8988T (cell line): Measurements from ENCODE around the gene CXCL3.

ENCODE experiments used
- DNase-seq: peaks from one replicate; pipeline ENCODE4 v3.0.0; 2011

Gene CXCL3

GRCh38 chr4:74012130-74012529, 26.4 kb downstream of the CXCL3 start:
- DNase-seq: no peak

- DNase-seq: no peak
These were observed 29.2 kb downstream of the CXCL3 start for GRCh38 chr4:74009307-74009706.

GRCh38 chr4:74006009-74006476, 32.4 kb downstream of the CXCL3 start:
- DNase-seq: no peak

GRCh38 chr4:74005528-74005927, 33.0 kb downstream of the CXCL3 start:
- no peak for DNase-seq

GRCh38 chr4:74004668-74005067, 33.8 kb downstream of the CXCL3 start:
- DNase-seq: no peak

DNA sequence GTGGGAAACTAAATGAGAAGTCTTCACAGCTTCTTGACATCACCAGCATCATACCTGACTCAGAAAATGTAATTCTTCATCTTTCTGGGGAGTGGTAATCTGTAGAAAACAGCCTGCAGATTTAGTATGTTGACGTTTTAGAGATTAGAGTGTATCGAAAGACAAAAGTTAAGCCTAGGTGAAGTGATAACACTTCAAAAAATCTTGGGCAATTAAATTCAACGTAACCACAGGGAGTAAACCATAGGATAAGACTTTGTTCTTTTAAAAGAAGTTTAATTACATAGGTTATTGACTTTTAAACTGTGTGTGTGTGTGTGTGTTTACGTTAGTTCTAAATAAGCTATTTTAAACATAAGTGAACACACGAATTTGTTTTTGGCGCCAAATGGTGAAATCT, 38.2 kb downstream of the CXCL3 start:
- no peak for DNase-seq

GRCh38 chr4:73998040-73999011, 40.2 kb downstream of the CXCL3 start, which contains the start of gene CXCL5:
Gene CXCL5, minus strand, starts transcription at chr4:73998677. Its CDS starts 96 bp downstream, at chr4:73998581.
- no peak for DNase-seq

GRCh38 chr4:73992050-73992449, 46.4 kb downstream of the CXCL3 start:
- no peak for DNase-seq

DNA sequence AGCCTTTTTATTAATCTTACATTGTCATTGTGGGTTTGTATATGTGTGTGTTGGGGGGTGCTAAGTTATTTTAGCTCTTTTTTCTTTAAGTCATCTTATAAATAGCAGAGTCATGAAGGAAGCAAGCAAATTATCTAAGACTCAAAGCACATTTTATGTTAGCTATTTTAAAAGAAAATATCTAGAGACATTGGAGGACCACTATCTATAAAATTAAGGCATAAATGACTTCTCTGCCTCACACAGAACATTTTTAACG, 46.8 kb downstream of the CXCL3 start:
- DNase-seq: no peak

DNA sequence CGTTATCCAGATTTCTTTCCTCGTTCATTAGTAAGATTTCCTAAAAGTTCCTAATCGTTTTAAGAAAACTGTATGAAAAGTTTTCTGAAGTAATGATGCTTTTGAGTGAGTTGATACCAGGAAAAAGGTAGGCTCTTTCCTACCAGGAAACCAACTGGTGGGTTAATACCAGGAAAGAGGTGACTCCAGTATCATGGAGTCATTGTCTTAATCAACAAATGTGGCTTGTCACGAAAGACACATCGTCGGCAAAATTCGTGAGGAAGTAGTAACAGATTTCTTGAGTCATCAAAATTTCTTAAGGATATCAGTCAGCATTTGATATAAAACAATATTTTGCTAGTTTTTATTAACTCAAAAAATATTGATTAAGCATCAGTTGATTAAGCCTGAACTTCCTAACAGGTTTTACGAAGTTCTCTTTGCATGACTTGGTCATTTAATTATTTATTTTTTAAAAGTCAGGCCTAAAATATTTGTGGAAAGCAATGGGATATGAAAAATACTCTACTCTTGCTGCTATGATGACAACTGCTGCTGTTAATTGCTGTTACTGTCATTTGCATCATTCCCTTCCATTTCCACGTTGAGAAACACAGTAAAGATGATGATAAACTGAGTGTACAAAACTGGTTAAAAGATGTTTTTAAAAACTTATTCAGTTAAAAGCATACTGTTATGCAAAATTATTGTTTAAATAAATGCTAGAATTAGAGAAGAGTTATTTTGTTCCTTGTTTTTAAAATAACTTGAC, 47.3 kb downstream of the CXCL3 start:
- DNase-seq: no peak

DNA sequence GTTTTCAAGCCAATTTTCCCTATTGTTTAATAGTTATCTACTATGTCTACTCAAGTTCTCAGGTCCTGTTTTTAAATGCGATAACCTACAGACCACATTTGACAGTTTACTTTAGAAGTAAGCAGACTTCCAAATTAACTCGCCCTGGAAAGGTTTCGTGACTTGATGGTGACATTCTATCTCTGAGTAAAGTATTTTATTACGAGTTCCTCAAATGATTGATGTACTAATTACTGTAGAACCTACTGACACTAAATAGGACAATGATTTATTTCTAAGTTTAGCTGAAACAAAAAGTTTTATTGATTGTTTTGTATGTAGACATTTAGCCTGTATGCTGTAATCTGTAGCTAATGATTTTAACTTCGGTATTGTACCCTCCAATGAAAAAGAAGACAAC, 48.6 kb downstream of the CXCL3 start:
- no peak for DNase-seq

DNA sequence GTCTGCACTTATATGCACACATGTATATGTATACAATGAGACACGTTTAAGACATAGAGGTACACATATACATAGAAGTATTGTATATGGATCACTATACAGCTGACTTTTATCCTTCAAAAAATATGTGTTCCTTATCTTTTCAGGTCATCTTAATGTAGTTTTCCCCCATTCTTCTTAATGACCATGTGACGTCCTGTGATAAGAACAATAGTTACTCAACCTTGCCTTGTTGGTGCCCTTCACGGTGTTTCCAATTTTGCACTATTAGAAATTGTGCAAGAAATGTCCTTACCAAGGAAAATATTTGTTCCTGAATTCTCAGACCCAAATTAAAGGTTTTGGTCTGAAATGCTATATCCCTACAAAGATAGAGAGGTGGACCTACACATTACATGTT, 49.5 kb downstream of the CXCL3 start:
- no peak for DNase-seq

- no peak for DNase-seq
These were observed 50.4 kb downstream of the CXCL3 start, which contains the start of gene PPBP for GRCh38 chr4:73988061-73988460. Gene PPBP, minus strand, starts transcription at chr4:73988190. Its CDS starts 87 bp downstream, at chr4:73988103.
